Stimulated activated CD4-positive, alpha-beta T cell treated with anti-CD3 and anti-CD28 coated beads, Interleukin-15, amount 100 ng/mL, for 1 hour (primary cell): ENCODE data around the gene SPAG5.

Source experiments
- DNase-seq, 2 donors: peaks; one replicate each; pipeline ENCODE4 v3.0.0-alpha.2; 2020; ENCODE audit warnings: low read depth in 1 of 2, low spot score in 1 of 2

SPAG5 gene

GRCh38 chr17:28547623-28548416, 51.0 kb downstream of the SPAG5 start:
- peak; percentile 17 to 51 for DNase-seq

GRCh38 chr17:28547096-28547622, 51.7 kb downstream of the SPAG5 start:
- no peak for DNase-seq

DNA sequence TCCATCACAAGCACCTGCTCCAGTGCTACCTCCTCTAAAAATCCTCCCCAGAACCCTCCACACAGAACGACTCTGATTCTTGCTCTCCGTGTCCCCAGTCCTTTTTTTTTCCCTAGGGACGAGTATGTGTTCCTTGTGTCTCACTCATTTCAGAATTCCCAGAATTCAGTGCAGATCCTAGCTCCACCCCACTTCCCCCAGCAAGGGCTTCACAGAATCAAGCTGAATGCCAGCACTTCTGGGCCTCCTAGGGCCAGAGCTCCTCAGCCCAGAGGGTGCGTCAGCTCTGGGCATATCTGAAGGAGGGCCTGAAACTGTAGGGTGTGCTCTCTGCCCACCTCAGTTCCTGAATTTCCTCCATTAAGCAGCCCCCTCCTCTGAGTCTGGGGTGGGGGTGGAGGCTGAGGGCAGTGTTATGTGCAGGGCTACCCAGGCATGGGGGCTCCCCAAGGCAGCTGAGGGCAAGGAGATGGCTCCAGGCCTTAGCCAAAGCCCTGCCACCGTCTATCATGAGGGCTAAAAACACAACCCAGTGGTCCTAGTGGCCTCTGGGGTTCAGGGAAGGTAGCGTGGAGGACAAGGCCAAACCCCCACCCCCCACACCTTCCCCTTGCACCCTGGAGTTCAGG, 52.9 kb downstream of the SPAG5 start:
- DNase-seq, result no peak

- DNase-seq, result no peak
Measured at GRCh38 chr17:28545141-28545503, 53.7 kb downstream of the SPAG5 start.

GRCh38 chr17:28544402-28545140, 54.3 kb downstream of the SPAG5 start:
- DNase-seq, result no peak

- no peak for DNase-seq
Measured at GRCh38 chr17:28541439-28541838, 57.4 kb downstream of the SPAG5 start.

GRCh38 chr17:28540231-28540630, 58.6 kb downstream of the SPAG5 start:
- DNase-seq, result no peak

- no peak for DNase-seq
Measured at GRCh38 chr17:28538296-28538895, 60.4 kb downstream of the SPAG5 start.

DNA sequence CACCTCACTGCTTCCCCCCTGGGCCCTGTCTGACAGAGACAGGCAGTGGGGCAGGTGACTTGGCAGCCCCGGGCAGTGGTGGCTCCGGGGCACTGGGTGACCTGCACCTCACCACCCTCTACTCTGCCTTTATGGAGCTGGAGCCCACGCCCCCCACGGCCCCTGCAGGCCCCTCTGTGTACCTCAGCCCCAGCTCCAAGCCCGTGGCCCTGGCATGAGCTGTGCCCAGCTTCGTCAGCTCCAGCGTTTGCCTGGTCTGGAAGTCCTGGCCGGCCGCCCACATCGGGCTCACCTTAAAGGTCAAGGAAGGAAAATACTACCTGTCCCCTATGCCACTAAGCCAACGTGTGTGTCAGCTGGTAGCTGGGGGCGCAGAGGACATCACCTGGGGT, 61.6 kb downstream of the SPAG5 start:
- no peak for DNase-seq

DNA sequence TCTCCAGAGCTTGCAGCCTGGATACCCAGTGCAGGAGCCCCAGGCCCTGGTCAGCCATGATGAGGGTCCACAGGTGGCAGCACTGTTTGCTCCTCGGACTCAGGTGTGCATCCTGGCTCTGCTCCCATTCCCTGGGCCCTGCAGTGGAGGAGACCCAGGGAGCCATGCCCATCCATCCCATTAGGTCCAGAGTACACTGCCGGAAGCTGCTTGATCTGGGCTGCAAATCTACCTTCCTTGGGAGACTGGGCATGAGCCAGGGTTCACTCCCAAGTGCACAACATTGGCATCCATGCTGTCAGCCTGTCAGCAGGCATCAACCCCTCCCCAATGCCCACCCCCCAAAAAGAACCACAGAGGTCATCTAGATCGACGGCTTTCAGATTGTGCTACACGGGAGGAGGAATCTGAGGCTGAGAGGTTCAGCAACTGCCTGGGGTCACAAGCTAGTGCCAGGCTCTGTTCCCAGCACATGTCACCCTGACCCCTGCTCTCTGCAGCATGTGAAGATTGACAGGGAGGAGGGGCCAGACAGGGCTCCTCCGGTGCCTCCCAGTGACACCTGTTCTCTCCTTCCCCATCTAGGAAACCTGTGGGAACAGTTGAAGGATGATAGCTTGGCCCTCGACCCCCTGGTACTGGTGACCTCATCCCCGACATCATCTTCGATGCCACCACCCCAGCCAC, 62.1 kb downstream of the SPAG5 start:
- DNase-seq, result no peak

GRCh38 chr17:28534740-28535375, 64.0 kb downstream of the SPAG5 start:
- no peak for DNase-seq

- DNase-seq, result no peak
Measured at GRCh38 chr17:28533091-28533807, 65.6 kb downstream of the SPAG5 start.

- DNase-seq, result no peak
Measured at GRCh38 chr17:28532050-28532960, 66.5 kb downstream of the SPAG5 start.

DNA sequence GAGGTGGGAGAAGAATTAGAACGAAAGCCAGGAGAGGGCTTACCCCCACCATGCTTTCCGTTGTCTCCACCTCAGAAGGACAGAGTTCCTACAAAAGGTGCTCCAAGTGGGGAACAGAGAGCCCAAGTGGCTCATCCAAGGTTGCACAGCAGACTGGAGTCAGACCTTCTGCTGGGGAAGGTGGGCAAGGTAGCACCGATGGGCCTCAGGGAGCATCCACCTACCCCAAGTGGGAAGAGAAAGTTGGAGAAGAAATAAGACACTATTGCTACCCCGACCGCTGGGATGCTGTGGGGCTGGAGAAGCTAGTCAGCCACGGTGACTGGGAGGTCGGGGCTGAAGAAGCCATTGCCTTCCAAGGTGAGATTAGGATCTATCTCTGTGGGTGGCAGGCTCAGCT, 67.9 kb downstream of the SPAG5 start:
- no peak for DNase-seq

- no peak for DNase-seq
Measured at GRCh38 chr17:28530250-28530649, 68.6 kb downstream of the SPAG5 start.

GRCh38 chr17:28529013-28529400, 69.8 kb downstream of the SPAG5 start:
- DNase-seq, result no peak

DNA sequence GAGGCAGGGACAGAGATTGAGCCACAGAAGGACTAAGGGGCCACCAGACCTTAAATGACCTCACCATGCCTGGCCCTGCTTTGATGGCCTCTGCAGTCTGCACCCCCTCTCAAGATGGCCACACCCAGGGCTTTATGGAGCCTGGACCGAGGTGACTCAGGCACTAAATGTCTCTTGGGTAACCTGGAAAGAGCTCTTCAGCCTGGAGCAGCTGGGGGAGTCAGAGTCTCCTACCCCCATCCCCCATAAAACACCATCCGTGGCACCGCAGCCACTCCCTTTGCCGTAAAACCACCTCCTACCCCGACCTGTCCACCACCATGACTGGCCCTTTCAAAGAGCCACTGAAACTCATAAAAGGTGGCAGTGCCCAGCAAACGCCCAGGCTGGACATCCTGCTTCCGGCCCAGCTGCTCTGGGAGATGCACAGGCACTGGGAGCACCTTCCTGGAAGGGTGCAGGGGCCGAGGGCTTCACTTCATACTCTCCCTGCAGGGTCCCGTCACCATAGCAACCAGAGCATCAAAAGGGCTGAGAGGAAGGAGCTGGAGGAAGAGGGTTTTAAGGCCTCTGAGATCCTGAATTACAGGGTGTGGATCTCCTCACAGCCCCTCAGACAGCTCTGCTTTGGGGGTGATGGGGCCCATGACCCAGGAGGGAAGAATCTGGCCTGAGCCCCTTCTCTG, 70.4 kb downstream of the SPAG5 start:
- no peak for DNase-seq

- no peak for DNase-seq
Measured at GRCh38 chr17:28527859-28528258, 71.0 kb downstream of the SPAG5 start.
